Measurements from ENCODE around the gene ATP6V1B1.

DNA sequence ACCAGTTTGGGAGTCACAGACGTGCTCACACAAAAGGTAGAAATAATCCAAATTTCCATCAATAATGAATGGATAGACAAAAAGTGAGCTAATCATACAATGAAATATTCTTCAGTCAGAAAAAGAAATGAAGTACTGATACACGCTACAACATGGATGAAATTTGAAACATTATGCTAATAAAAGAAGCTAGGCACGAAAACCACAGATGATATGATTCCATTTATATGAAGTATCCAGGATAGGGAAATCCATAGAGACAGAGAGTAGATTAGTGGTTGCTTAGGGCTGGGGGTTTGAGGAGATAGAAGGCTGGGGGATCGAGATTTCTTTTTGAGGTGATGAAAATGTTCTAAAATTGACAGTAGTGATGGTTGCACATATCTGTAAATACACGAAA is 43.0 kb upstream of the ATP6V1B1 start:
- TF ChIP-seq, protein P1, sequence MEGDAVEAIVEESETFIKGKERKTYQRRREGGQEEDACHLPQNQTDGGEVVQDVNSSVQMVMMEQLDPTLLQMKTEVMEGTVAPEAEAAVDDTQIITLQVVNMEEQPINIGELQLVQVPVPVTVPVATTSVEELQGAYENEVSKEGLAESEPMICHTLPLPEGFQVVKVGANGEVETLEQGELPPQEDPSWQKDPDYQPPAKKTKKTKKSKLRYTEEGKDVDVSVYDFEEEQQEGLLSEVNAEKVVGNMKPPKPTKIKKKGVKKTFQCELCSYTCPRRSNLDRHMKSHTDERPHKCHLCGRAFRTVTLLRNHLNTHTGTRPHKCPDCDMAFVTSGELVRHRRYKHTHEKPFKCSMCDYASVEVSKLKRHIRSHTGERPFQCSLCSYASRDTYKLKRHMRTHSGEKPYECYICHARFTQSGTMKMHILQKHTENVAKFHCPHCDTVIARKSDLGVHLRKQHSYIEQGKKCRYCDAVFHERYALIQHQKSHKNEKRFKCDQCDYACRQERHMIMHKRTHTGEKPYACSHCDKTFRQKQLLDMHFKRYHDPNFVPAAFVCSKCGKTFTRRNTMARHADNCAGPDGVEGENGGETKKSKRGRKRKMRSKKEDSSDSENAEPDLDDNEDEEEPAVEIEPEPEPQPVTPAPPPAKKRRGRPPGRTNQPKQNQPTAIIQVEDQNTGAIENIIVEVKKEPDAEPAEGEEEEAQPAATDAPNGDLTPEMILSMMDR (conservative IDR thresholded peaks at IDR 0.05 in 1 of 2, IDR thresholded peaks at IDR 0.05 in 1 of 2; ENCODE audit: low read depth in 1 of 2, low read length in 2 of 2) = no peak
- TF ChIP-seq EZH2 (IDR thresholded peaks at IDR 0.05; ENCODE audit: low read length, missing control alignments) = no peak

Measured in fibroblast of lung (primary cell).